COLO668 (cell line): Measurements from ENCODE around the gene DLGAP1.

Experiments used
- DNase-seq: peaks from one replicate; lab custom pipeline; 2025; ENCODE audit not compliant: unreplicated experiment; lab: John Stamatoyannopoulos, UW

Gene DLGAP1

DNA sequence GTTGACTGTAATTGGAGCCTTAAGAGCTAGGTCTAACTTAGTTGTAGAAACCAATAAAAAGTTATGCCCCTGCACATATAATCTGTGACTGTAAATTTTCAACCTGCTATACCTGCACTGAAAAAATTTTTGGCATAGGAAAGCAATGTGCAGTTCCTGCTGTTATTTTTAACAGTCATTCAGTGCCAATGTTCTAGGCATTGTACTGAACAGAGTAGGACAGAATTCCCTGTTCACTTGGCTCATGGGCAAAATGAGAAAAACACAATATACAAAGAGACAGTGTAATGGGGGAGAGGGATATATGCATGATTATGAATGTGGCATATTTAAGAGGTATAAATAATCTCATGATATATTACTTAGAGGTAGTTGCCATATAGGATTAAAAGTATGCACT, 547.2 kb downstream of the DLGAP1 start:
- no peak for DNase-seq

DNA sequence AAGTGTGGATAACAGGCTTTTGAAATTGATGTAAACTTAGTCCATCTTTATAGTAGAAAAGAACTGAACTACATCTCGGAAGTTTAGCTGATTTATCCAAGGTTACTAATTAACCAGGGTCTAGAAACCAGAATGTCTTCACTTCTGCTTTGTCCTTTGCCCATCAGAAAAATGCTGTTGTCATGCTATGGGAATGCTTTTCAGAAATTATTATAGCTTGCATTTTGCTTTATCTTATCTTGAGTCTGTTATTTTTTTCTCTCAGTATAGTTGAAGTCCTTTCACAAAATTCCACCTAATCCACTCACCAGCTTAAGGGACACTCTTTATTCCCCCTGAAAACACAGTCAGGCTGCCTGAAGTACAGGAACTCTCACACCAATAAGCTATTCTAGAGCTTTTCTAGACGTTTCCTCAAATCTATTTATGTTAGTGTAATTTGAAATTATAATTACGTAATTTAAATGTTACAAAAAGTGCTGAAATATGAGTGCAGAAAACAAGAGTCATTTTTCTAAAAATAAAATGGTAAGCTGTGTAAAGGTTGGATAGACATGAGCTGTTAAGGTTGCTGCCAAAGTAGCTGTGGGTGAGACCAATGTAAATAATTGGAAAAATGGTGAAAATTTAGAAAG, 548.9 kb downstream of the DLGAP1 start:
- no peak for DNase-seq

DNA sequence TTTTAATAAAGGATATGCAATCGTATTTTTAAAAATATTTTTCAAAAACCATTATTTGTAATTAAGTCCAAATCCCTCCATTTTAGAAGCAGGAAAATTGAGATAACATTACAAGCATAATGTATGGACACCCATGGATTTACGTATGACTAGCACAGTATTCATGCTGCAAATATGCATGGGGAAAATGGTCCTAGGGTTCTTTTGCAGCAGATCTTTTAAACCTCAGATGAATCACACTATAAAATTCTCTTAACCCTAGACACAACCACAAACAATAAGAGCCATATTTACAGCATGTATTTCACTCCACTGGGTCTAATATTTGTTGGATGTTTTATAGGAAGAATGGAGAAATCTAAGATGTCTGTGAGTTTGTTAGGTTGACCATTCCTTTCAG, 551.8 kb downstream of the DLGAP1 start:
- no peak for DNase-seq

DNA sequence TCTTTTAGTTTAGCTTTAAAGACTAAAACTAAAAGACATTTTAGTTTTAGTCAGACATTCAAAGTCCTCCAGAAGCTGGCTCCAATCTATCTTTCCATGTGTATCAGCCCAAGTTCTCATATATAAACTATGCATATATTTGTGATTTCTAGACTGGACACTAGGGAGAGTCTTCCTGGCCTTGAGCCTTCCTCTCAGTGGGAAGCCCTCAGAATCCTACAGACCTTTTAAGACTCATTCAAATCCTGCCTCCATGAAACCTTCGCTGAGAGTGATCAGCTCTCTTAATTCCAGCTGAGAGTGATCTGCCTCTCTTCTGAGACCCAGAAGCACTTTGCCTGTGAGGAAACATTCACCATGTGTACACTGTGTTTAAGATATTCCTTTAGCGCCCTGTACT, 552.4 kb downstream of the DLGAP1 start:
- no peak for DNase-seq

DNA sequence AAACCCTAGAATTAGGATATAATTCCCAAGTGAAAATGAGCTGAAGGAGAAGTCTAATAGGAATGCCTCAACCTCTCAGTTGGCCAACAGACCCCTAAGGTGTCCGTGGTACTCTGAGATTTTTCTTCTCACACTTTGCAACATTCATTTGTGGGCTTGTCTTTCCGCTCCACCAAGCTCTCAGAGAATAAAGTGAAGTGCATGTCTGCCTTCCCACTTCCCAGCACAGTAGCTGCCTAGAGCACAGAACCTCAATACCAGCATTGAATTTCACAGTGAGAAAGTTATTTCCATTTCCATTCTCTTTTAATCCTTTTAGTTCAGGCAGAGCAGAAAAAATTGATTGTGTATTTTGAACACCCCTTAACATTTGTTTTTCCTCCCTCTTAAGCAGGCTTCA, 553.3 kb downstream of the DLGAP1 start:
- DNase-seq = no peak

DNA sequence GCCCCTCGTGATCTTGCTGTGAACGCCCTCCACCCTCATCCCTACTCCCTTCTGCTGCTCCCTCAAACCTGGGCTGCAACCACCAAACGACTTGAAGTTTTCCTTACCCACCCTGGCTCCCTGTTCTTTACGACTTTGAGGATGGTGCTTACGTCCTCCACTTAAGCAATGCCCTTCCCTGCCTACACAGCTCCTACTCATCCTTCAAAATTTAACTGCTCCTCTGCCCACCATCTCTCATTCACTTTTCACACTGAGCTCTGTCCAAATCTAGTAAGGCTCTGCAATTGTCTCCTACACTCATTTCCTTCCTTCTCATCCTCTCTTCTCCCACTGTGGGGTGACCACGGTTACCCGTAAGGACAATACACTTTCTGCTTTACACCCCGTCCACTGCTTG, 554.1 kb downstream of the DLGAP1 start:
- DNase-seq = no peak

DNA sequence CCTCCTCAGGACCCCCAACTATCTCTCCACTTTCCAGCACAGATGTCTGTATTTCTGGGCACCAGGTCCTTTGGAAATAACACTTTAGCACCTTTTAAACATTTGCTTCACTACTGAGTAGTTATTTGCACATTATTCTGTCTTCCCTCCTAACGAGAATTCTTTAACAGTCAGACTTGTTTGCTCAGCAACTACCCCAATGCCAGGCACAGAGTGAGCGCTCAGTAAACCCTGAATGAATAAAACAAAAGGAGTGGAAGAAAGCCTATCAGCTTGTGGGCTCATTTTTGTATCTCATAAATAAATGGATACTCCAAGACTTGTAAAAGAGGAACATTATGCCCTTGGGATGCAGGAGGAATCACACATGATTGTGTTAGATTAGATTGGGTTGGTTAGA, 554.8 kb downstream of the DLGAP1 start:
- no peak for DNase-seq

DNA sequence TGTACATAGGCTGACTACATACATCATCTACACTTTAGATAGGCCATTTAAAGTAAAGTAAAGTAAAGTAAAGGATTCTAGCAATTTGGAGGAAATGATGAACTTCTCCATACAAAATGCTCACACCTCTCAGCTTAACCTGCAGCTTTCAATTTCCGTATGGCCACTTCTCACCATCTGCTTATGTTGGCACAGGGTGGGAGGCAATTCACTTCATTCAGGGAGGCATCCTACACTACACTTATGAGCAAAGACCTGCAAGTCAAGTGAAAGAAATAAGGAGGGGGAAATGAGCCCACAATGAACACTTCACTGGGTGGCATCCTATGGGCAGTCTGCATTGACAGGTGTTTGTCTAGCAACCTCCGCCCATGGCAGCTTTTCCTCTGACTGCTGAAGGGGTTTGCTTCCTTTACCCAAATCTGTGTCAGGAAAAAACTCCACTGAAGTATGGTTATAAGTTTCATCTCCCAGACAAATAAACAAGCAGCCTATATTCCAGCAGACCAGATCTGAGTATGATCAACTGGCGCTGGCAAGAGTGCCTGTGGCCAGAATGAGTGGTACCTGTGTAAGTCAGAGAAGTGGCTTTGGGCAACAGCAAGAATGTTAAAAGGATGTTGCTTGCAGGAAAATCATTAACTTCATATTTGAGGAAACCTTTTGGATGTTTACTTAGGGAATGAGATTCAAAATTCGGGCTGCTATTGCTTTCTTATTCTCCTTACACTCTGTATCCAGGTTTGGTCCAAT, 556.1 kb downstream of the DLGAP1 start:
- DNase-seq = no peak

DNA sequence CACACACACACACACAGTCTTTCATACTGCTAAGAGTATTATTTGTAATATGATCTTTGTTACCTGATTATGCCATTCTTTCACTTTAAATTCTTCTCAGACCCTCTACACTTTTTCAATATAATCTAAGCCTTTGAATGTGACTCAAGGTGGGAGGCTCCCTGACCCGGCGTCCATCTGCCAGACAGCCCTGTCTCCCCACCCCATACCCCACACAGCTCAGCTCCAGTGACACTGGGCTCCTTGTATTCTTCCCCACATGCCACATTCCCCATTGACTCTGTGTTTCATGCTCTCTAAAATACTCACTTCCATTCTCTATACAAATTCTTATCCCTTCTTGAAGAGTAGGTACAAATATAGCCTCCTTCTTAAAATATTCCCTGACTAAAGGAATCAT, 563.0 kb downstream of the DLGAP1 start:
- DNase-seq = no peak

DNA sequence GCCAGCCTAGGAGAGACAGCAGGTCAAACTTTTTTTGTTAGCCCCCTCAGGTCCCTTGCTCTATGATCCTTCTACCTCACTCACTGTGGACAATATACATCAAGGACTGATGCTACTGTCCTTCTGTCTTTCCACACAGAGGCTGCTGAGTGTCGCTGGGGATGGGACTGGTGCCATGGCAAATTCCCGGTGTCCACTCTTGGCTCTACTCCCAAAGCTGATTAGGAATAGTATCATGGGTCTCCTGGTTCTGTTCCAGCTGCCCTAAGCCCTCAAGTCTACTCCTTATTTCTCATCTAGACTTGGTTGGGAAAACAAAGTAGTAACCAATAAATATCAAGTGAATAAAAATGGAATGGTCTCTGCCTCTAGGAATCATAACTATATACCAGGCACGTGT, 563.9 kb downstream of the DLGAP1 start:
- no peak for DNase-seq

DNA sequence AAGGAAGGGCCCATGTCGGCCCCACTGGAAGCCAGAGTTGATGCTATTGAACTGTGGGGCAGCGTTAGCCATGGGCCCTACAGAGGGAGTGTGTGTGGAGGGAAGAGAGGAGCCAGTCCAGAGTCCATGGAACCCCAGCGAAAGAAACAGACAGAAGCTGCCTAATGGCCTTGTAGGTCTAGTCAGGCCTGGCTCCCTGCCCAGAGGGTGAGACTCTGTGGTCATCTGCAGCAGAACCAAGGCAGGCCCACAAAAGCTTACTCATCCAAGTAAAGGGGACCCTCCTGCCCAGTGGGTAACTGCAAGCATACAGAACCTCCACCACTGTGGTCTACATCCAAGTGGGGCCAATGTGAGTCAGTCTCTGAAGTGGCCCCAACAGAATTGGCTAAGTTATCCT, 565.3 kb downstream of the DLGAP1 start:
- peak; percentile 18 for DNase-seq

DNA sequence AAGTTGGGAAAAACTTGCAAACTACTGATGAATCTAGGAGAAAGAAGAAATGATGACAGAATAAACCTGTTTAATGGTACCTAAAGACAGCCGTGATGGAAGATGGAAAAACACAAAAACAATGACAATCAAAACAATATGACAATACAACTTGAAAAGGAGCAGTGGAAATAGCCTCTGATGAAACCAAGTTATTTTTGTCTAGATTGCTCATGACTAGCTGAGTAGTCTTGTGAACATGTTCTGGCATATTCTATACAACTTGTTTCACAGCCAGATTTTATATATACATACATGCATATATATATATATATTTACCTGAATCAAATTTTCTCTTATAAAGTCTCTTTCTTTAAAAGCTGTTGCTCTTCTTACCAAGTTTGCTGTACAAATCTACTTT, 566.0 kb downstream of the DLGAP1 start:
- no peak for DNase-seq

DNA sequence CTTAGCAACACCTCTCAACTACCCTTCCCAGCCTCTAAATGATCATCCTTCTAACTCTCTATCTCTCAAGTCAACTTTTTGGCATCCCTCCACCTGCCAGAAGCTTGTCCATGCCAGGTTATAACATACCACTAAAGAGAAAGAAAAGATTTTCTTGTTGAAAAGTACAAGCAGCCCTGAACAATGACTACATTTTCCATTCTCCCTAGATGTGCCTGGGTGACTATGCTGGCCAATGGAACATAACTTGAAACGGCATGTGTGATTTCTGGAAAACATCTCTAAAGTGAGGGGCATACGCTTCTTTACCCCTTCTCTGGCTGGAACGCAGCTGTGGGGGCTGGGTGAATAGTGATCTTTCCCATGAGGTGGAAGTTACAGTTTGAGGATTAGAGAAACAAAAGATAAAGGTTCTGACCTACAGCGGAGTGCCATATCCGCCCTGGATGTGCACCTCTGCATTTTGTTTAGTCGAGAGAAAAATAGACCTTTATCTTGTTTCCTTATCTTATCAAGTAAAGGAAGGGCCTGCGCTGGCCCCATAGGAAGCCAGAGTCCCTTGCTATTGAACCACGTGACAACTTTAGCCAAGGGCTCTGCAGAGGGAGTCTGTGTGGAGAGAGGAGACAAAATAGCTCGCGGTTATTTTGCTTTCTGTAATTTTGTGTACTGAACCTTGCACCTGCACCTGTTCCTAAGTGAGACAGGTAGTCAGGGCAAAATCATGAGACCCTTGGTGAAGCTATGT, 568.4 kb downstream of the DLGAP1 start:
- DNase-seq = peak; percentile 54

DNA sequence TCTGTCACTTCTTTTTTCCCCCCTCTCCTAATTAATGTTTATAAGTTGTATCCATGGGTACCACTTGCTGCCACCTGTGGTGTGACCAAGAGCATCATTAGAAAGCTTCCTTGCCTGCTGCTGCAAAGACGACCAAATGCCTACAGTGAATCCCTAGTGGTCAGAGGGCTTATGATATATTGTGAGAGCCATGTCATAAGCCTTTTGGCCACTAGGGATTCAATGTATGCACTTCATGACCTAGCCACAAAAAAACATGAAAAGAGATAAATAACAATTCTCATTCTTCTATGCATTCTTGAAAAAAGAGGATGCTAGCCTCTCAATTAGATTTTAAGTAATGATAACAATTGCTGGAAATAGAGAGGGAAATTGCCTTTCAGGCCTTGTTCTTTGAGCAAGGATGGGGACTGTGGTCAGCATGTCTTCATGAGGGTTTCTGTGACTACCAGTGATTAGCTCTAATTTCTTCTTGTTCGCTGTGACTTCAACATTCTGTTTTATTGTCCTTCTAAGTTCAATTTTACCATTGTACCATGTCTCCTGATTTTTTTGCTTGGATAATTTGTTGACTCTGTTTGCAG, 569.8 kb downstream of the DLGAP1 start:
- no peak for DNase-seq

DNA sequence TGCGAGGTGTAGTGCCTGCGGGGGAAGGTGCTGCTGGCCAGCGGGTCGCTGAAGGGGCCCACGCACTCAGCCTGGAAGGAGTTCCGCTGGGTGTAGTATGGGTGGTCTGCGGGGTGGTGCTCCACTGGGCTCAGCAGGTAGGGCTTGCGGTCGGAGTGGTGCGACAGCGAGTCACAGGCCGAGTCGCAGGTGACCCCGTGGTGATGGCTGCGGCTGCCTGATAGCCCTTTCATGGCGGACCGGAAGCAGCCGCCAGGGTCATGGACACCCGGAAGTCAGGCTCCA, 575.3 kb downstream of the DLGAP1 start:
- DNase-seq = no peak

DNA sequence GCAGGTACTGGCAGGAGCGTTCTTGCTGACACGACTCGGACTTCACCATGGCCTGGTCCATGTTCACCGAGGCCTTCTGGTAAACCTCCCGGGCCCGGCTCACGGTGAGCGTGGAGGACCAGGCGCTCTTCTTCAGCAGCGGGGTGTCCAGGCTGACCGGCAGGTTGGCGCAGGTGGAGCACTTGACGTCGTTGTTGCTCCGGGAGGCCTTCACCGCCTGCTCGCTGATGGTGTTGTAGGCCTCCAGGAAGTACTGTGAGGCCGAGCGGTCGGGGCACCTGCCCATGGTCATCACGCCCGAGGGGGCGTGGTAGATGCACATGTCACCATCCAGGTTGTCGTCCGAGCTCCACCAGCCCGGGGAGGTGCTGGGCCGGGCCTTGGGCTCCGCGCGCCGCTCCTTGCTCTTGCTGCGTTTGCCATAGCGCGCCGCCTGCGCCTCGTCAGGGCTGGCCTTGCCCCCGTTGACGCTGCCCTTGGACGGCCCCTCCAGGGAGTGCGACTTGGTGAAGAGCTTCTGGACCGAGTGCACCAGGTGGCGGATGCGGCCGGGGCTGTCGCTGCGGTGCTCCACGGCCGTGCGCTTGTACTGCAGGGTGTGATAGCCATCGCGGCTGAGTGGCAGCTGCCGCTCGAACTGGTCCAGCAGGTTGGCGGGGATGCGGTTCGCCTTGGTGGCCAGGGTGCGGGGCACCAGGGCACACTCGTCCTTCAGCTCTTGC, 575.8 kb downstream of the DLGAP1 start:
- no peak for DNase-seq

DNA sequence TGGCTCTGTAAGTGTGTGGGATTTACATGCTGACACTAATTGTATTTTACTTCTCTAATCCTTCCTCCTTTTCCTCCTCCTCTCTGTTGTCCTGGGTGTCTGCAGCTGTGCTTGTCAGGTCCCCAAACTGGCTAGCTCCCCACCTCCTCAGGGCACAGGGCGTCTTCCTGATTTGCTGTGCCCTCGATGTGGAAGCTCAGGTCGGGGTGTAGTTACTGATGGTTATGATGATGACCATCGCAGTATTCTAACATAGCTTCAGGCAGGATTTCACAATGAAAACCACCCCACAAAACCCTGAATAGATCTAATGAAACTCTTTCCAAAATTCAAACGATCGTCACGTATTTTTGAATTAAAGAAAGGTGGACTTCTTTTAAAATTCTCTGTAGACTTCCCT, 576.7 kb downstream of the DLGAP1 start:
- DNase-seq = no peak

DNA sequence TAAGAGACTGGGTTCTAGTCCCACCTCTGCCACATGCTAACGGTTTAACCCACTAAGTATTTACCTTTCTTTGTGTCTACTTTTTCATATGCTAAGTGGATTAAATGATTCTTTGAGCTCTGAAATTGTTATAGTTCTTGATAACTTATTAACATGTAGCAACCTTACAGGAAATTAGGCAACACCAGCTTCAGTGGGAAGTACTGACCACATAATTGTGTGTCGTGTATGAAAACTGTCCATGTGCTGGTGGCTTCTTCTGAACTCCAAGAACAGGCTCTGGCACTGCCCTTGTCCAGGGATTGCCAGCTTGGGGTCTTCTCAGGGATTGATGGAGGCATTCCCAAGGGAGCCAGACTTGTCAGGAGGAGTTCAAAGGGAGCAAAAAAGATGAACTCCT, 577.4 kb downstream of the DLGAP1 start:
- no peak for DNase-seq

DNA sequence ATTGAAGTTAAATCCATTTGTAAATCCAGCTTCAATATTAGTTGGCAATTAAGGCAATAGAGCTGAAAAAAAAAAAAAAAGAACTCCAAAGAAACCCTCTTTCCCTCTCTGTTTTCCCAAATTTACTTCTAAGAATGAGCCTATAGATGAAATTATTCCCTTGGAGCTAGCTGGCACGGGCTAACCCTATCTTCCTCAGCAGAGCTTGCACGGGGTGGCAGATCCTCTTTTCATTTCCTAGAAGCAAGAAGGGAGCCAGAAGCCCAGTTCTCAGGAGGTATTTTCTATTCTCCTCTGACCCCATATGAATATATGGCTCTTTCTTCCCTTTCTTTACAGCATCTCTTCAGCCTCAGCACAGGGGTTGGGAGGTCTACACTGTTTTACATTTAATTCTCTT, 579.1 kb downstream of the DLGAP1 start:
- no peak for DNase-seq

DNA sequence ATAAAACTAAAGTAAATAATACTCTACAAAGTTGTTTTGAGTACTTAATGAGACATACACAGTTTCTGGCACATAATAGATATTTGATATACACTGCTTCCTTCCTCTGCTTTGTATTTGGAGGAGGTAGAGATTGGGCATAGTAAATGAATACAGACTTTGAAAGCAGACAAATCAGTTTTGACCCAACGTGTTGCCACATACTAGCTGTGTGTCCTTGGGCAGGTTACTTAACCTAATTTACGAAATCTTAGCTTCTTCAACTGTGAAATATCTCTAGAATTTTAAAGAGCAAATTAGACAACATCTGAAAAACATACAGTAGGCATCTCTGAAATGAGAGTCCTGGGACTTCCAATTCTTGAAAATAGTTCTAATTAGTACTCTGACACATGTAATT, 579.7 kb downstream of the DLGAP1 start:
- DNase-seq = no peak

DNA sequence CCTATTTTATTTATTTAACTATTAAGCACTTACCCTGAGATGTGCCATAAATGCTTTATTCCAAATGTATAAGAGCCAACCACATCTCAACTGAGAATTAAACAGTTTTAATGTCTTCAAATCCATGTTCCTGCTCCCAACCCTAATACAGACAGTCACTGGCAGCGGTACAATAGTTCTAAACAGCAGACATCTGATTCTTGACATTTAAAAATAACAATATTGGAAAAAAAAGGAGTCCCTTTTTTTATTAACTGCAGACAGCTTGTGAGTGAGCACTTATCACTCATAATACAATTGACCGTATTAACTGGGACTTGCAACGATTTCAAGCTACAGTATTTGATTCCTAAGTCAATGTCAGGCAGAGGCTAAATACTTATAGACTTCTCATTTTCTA, 580.5 kb downstream of the DLGAP1 start:
- no peak for DNase-seq

DNA sequence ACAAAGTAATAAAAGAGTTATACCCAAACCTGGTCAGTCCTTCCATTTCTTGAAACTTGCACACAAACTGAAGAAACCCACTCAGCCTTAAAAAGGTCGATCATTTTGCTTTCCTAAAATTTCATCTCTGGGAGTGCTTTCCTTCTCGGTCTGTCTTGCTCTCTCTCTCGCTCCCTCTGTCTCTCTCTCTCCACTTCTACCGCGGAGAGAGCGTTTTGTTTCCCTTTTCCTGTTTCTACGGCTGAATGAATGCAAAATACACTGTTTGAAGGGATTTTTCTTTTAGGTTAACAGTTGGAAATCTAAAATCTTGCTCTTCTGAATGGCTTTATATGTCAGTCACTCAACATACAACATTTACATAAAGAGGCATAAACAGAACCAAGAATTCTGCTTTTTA, 581.0 kb downstream of the DLGAP1 start:
- DNase-seq = no peak
